Measurements from ENCODE around the gene NAV2.

Gene NAV2

GRCh38 chr11:19829109-19829837 lies 116.6 kb downstream of the NAV2 start:
- in situ Hi-C loops (cut with HindIII; ENCODE audit: low sequenced_read_pairs), result no loop called here
- no peak overlapping the region for H3K4me3 ChIP-seq (ENCODE audit: low read depth, low read length)
- DNase-seq (ENCODE audit: low read depth), result no peak
- no peak for TF ChIP-seq CTCF (IDR thresholded peaks at IDR 0.05; ENCODE audit: low read depth, low read length, missing control alignments)

- TF ChIP-seq CTCF (IDR thresholded peaks at IDR 0.05; ENCODE audit: low read depth, low read length, missing control alignments), result no peak
- in situ Hi-C loops (cut with HindIII; ENCODE audit: low sequenced_read_pairs), result no loop called here
- DNase-seq (ENCODE audit: low read depth), result no peak
- no peak overlapping the region for H3K4me3 ChIP-seq (ENCODE audit: low read depth, low read length)
Measured at GRCh38 chr11:19832086-19832750, 119.6 kb downstream of the NAV2 start.

GRCh38 chr11:19832901-19833300 lies 120.3 kb downstream of the NAV2 start:
- TF ChIP-seq CTCF (IDR thresholded peaks at IDR 0.05; ENCODE audit: low read depth, low read length, missing control alignments), result no peak
- no peak for DNase-seq (ENCODE audit: low read depth)
- H3K4me3 ChIP-seq (ENCODE audit: low read depth, low read length), result no peak overlapping the region
- in situ Hi-C loops (cut with HindIII; ENCODE audit: low sequenced_read_pairs), result no loop called here

GRCh38 chr11:19834771-19835170 lies 122.1 kb downstream of the NAV2 start:
- DNase-seq (ENCODE audit: low read depth), result no peak
- TF ChIP-seq CTCF (IDR thresholded peaks at IDR 0.05; ENCODE audit: low read depth, low read length, missing control alignments), result no peak
- in situ Hi-C loops (cut with HindIII; ENCODE audit: low sequenced_read_pairs), result no loop called here
- no peak overlapping the region for H3K4me3 ChIP-seq (ENCODE audit: low read depth, low read length)

GRCh38 chr11:19836666-19837065 lies 124.0 kb downstream of the NAV2 start:
- in situ Hi-C loops (cut with HindIII; ENCODE audit: low sequenced_read_pairs), result no loop called here
- no peak for TF ChIP-seq CTCF (IDR thresholded peaks at IDR 0.05; ENCODE audit: low read depth, low read length, missing control alignments)
- no peak overlapping the region for H3K4me3 ChIP-seq (ENCODE audit: low read depth, low read length)
- no peak for DNase-seq (ENCODE audit: low read depth)

- in situ Hi-C loops (cut with HindIII; ENCODE audit: low sequenced_read_pairs), result no loop called here
- no peak for DNase-seq (ENCODE audit: low read depth)
- TF ChIP-seq CTCF (IDR thresholded peaks at IDR 0.05; ENCODE audit: low read depth, low read length, missing control alignments), result no peak
- no peak overlapping the region for H3K4me3 ChIP-seq (ENCODE audit: low read depth, low read length)
Measured at GRCh38 chr11:19838994-19839768, 126.5 kb downstream of the NAV2 start.

Measured in astrocyte of the cerebellum (primary cell).